ENCODE measurements around the gene NUDT22.

The NUDT22 gene

DNA sequence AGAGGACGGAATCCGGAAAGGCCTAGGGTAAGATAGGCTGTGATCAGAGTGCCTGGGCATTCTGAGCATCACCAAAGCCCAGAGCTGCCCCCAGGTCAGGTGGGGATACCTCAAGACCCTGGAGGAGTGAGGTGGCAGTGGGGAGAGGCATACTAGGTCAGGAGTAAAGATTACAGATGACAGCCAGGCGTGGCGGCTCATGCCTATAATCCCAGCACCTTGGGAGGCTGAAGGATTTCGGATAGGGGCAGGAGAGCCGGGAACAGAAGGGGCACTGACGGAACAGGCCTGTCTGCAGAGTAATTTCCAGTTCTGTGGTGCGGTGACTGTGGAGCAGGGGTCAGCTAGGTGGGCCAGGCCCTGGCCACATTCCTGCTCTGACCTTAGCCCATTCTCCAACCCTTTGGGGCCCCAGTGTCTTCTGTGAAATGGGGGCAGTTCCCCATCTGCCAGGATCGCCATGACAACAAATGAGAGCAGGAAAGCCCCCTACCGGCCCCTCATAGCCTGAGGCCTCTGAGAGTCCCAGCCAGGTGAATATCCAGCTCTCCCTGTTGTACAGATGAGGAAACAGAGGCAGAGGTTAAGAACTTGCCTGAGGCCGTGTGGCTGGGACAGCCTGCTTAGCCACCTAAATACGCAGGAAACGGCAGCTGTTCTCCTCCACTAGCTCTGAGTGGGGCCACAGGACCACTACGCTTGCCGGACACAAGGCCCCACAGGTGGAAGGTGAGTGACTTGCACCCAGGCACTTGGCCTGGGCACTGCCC lies 49.1 kb downstream of the NUDT22 start:
- no peak for TF ChIP-seq CTCF (IDR thresholded peaks at IDR 0.05)

DNA sequence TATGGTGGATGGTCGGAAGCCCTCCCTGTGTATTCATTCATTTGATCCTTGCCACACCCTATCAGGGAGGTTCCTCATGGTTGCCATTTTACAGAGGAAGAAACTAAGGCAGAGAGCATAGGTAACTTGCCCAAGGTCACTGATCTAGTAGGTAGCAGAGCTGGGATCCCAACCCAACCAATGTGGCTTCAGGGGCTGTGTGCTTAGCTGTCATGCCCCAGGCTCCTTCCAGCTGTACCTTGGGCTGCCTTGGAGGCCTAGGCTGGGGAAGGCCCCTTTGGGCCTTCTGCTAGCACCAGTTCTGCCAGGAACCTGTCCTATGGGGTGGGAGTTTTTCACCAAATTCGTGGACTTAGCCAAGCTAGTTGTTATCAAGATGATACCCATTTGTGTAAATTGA lies 49.8 kb downstream of the NUDT22 start:
- no peak for TF ChIP-seq CTCF (IDR thresholded peaks at IDR 0.05)

DNA sequence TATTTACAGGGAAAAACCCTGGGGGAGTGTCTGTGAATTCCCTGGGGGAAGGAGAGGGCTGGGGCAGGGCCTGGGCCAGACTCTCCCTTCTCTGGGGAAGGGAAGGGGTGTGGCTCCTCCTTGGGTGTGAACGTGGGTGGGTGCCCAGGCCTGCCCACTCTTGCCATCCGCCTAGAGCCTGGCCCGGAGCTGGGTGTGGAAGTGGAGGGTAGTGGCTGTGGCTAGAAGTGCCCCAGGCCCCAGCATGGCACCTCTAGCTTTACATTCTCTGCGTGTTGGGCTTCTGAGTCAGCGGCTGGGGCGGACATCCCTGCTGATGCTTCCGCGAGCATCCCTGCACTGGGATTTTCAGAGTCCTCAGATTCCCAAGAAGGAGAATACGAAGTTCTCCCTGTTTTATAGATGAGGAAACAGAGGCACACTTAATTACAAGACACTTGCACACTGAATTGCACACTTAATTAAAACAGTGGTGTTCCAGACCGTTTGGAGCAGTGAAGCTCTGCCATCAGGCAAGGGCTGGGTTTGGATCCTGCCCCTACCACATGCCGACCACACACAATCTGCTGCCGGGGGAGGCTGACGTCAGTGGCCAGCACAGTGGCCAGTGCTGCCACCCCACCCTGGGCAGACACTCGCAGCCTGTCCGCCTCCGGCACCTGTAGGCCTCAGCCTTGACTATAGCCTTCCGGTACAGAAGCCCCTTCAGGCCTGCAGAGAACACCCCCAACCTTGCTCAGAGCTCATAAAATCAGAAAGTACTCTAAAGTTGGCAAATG lies 50.8 kb downstream of the NUDT22 start:
- no peak for TF ChIP-seq CTCF (IDR thresholded peaks at IDR 0.05)

DNA sequence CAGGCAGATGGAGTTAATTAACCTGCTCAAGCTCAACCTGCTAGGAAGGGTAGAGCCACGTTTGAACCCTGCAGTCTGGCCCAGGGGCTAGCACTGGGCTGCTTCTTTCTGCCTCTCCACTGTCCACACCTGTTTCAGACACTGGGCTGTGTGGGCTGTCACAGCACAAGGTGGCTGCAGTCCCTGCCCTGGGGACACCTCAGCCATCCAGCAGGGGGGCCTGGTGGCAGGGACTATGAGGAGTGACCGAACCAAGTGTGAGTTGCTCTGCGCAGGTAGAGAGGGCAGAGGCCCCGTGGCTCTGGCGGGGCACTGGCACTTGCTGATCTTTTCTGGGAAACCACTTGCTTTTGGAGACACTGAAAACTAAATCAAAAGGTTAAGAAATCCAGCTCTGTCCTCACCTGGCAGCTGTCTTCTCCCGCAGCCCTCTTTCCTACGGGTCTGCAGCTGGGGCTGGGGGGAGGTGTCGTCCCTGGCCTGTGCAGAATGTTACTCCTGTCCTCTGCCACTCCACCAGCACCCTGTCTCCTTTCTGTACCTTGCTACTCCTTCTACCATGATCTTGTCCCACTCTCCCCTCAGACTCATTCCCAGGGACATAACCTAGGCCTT lies 52.6 kb downstream of the NUDT22 start:
- no peak for TF ChIP-seq CTCF (IDR thresholded peaks at IDR 0.05)
